Stimulated activated naive CD8-positive, alpha-beta T cell treated with anti-CD3 and anti-CD28 coated beads, Interleukin-15, Interleukin-2, amounts not matched to agents 100 U/mL and 50 U/mL, for 24 hours (primary cell): ENCODE results near the gene CACNA1H.
"Not testable (repeated sequence)": the region's sequence is repeated elsewhere in the genome, so short reads cannot be mapped to it uniquely, and the experiment has no call there.

ENCODE experiments used
- ATAC-seq: fragments of 150-1000 bp; cut with Tn5 transposase; one replicate; pipeline ENCODE4 v1.10.0; 2021
- DNase-seq: peaks from one replicate; pipeline ENCODE4 v3.0.0; 2021

The CACNA1H gene

DNA sequence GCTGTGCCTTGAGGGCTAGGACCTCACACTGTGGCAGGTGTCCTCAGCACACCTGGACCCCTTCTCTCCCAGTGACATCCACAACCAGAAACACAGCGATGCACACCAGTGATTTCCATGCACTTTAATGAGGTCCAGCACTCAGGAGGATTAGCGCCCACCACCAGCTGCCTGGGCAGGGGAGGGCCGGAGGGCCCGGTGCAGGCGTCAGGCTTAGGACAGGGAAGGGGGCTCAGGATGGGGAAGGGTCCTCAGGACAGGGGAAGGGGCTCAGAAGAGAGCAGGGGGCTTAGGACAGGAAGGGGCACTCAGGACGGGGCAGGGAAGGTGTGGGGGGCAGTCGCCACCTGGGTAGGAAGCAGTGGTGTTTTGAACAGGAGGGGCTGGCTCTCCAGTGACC is 75.3 kb downstream of the CACNA1H start:
- ATAC-seq = not testable (repeated sequence)

DNA sequence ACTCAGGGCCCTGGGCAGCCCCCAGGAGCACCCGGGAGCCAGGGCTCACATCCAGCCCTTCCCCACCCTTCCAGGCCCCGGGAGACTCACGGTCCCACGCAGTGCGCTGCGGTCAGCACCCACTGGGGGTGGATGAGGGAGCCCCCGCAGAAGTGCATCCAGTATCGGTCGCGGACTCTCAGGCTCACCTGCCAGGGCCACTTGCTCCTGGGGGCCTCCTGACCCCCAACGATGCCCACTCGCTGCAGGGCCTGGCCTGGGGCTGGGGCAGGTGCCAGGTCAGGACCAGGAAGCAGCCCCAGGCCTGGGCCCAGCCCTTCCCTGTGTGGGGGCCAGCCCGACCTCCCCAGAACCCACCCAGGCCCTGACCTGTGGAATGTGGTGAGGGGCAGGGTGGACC is 76.6 kb downstream of the CACNA1H start:
- not testable (repeated sequence) for ATAC-seq, DNase-seq

More for the DNA sequence above, 75.3 kb downstream of the CACNA1H start:
- not testable (repeated sequence) for DNase-seq

DNA sequence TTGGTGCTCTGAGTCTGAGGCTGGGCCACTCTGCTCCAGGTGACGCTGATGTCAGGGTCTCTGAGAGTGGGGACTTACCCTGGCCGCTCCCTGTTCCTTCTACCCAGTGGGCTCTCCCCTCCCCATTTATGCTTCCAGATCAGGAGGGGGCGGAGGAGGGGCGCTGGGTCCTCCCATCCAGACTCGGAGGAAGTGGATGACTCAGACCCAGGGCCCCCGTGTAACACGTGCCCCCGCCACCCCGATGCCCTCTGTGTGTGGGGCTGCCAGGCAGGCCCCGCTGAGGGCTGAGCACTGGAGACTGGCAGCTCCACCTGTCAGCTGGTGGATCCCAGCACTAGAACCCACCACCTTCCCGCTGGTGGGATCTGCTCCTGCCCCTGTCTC is 77.2 kb downstream of the CACNA1H start, which contains the start of gene TPSB2:
TPSB2 (minus strand) TSS at position 101 of the 387 bp plus-strand sequence. CDS start 233 bp downstream, outside the sequence.
- ATAC-seq, DNase-seq: not testable (repeated sequence)

DNA sequence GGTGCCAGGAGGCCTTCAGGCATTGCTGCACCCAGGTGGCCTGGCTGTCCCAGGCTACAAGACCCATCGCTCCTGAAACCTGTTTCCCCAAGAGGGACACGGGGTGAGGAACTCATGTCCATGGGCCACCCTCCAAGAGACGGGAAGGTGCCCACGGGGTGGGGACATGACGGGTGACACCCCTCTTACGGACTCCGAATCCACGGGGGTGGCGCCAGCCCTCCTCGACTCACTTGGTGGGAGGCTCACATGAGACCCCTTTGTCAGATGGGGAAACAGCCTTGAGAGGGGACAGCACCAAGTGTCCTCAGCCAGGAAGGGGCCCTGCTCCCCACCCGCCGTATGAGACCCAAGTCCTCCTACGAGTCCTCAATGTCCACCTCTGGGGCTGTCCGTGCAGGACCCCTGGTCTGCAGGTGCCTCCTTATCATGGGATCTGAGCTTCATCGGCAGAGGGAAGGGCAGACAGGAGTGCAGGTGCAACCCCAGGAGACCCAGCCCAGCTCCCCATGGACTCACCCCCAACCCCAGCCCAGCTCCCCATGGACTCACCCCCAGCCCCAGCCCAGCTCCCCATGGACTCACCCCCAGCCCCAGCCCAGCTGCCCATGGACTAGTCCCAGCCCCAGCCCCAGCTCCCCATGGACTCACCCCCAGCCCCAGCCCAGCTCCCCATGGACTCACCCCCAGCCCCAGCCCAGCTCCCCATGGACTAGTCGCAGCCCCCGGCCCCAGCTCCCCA is 77.7 kb downstream of the CACNA1H start:
- ATAC-seq = not testable (repeated sequence)

DNA sequence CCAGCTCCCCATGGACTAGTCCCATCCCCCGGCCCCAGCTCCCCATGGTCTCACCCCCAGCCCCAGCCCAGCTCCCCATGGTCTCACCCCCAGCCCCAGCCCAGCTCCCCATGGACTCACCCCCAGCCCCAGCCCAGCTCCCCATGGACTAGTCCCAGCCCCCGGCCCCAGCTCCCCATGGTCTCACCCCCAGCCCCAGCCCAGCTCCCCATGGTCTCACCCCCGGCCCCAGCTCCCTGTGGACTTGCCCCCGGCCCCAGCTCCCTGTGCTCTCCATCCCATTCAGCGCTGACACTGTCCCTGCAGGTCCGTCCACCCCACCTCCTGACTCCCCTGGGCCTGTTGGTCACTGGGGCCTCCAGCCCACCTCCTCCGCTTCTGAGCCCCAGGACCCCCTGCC is 78.4 kb downstream of the CACNA1H start:
- not testable (repeated sequence) for DNase-seq, ATAC-seq

More for the DNA sequence above, 77.7 kb downstream of the CACNA1H start:
- not testable (repeated sequence) for DNase-seq

GRCh38 chr16:1232049-1232748 is 79.3 kb downstream of the CACNA1H start:
- not testable (repeated sequence) for DNase-seq, ATAC-seq

- peak; percentile 56 for ATAC-seq
- not testable (repeated sequence) for DNase-seq
Observed at GRCh38 chr16:1236659-1237058, 83.8 kb downstream of the CACNA1H start.

DNA sequence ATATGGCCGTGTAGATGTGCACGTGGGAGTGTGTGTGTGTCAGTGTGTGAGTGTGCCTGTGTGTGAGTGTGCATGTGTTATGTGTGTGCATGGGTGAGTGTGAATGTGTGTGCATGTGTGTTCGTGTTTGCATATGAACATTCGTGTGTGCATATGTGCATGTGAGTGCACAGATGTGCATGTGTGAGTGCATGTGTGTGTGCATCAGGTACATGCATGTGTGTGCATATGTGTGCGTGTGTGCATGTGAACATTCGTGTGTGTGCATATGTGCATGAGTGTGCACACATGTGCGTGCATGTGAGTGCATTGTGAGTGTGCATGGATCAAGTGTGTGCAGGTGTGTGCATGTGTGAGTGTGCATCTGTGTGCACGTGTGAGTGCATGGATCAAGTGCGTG is 85.1 kb downstream of the CACNA1H start:
- ATAC-seq = no peak
- DNase-seq = no peak

DNA sequence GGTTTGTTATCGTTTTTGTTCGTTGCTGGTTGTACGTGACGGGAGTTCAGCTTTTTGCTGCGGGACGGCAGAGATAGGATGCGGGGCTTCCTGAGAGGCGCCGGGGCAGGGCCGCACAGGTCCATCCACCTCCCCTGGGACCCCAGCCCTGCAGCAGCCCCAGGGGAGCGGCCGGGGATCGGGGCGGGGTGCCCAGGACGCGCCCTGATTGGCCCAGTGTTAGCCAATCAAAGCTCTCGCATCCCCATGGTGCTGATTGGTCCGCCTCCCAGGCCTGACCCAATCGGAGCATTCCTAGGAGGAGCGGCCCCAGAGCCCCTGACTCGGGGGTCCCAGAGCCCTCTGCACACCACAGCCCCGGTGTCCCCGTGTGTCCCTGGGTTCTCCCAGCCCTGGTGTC is 86.0 kb downstream of the CACNA1H start:
- ATAC-seq, DNase-seq: not testable (repeated sequence)

DNA sequence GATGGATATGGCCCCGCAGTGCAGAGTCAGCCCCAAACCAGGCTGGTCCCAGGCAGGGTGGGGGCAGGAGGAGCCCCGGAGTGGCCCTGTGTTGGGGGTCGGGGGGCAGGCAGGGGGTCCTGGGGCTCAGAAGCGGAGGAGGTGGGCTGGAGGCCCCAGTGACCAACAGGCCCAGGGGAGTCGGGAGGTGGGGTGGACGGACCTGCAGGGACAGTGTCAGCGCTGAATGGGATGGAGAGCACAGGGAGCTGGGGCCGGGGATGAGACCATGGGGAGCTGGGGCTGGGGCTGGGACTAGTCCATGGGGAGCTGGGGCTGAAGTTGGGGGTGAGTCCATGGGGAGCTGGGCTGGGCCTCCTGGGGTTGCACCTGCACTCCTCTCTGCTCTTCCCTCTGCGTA is 86.7 kb downstream of the CACNA1H start:
- not testable (repeated sequence) for DNase-seq, ATAC-seq

GRCh38 chr16:1240436-1240835 is 87.5 kb downstream of the CACNA1H start, which contains the start of gene TPSAB1:
TPSAB1 (plus strand) TSS chr16:1240705; CDS start chr16:1240939, 234 bp downstream.
- ATAC-seq, DNase-seq: not testable (repeated sequence)

- ATAC-seq, DNase-seq: not testable (repeated sequence)
Observed at GRCh38 chr16:1241081-1241480, 88.2 kb downstream of the CACNA1H start.

- not testable (repeated sequence) for DNase-seq, ATAC-seq
Observed at GRCh38 chr16:1243363-1243762, 90.5 kb downstream of the CACNA1H start.

DNA sequence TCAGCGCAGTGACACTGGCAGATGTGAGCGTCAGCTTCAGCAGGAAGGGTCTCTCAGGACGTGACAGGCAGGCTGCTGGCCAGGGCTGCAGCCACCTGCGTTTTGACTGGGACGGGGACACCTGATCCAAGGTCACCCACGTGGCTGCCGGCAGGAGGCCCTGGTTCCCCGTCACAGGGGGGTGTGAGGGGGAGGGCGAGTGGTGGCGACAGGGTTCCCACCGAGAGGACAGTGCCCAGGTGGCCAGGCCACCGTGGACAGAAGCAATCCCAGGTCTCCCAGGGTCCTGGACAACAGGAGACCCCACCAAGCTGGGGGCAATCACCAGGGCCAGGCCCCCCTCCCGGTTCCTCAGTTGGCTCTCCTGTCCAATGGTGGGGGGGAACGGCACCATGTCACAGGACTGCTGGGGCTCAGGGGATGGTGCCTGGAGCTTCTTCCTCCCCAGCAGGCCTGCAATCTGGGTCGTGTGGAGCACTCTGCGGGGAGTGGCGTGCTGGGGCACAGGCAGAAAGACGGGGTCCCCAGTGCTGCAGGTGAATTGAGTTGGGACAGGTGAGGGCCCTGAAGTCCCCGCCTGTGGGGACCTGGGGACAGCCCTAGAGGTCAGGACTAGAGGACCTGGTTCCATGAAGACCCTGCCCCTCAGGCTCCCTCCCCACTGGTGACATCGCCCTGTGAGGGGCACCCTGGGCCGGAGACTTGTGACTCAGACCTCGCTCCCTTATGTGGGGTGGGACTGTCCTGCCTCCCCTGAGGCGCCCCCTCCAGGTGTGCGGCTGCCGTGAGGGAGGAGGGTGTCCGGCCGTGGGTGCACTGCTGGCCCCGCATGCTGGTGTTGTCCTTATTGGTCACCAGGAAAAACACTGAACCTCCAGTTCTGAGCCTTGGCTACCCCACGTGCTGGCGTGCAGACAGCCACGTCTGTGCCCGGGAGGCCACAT is 91.3 kb downstream of the CACNA1H start:
- ATAC-seq = not testable (repeated sequence)

GRCh38 chr16:1244881-1245280 is 92.0 kb downstream of the CACNA1H start:
- ATAC-seq = no peak

More for the DNA sequence above, 91.3 kb downstream of the CACNA1H start:
- not testable (repeated sequence) for DNase-seq

GRCh38 chr16:1245452-1246020 is 92.6 kb downstream of the CACNA1H start:
- ATAC-seq = no peak
- DNase-seq = no peak

More at GRCh38 chr16:1244881-1245280, 92.0 kb downstream of the CACNA1H start:
- no peak for DNase-seq

DNA sequence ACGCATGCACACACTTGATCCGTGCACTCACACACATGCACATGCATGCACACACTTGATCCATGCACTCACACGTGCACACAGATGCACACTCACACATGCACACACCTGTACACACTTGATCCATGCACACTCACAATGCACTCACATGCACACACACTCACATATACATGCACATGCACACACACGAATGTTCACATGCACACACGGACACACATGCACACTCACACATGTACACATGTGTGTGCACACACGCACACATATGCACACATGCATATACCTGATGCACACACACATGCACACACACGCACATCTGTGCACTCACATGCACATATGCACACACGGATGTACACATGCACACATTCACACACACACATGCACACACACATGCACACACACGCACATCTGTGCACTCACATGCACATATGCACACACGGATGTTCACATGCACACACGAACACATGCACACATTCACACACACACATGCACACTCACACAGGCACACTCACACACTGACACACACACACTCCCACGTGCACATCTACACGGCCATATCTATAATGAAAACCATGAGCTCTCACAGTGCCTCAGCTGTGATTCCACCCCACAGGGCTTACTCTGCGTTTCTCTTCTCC is 95.1 kb downstream of the CACNA1H start:
- ATAC-seq, DNase-seq: not testable (repeated sequence)

- peak; percentile 53 for ATAC-seq
- not testable (repeated sequence) for DNase-seq
Observed at GRCh38 chr16:1249031-1249755, 96.3 kb downstream of the CACNA1H start.

DNA sequence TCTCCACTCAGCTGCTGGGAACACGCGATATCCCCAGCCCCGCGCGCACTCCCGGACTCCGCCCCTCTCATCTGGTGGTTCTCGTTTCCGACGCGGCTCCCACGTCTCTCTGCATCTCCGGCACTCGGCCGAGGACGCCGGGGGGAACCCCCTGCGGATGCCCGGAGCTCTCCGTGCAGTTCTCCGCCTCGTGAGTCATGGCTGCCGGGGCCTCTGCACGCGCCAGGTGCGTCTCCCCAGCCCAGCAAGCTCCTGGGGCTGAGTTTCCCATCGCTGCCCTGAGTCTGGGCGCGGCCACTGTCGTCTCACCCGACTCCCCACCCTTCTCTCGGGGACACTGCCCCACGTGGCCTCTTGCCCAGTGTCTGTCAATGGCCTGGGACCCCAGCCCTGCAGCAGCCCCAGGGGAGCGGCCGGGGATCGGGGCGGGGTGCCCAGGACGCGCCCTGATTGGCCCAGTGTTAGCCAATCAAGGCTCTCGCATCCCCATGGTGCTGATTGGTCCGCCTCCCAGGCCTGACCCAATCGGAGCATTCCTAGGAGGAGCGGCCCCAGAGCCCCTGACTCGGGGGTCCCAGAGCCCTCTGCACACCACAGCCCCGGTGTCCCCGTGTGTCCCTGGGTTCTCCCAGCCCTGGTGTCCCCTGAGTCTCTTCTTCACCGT is 100.9 kb downstream of the CACNA1H start:
- peak; percentile 26 for ATAC-seq
- not testable (repeated sequence) for DNase-seq
